NCI-H1930 (cell line): ENCODE measurements around the gene TMC1.
"Not testable (repeated sequence)": the region's sequence is repeated elsewhere in the genome, so short reads cannot be mapped to it uniquely, and the experiment has no call there.

Experiments used
- DNase-seq, 2 experiments: peaks; one replicate each; lab custom pipeline; 2025; lab: John Stamatoyannopoulos, UW

Gene TMC1

DNA sequence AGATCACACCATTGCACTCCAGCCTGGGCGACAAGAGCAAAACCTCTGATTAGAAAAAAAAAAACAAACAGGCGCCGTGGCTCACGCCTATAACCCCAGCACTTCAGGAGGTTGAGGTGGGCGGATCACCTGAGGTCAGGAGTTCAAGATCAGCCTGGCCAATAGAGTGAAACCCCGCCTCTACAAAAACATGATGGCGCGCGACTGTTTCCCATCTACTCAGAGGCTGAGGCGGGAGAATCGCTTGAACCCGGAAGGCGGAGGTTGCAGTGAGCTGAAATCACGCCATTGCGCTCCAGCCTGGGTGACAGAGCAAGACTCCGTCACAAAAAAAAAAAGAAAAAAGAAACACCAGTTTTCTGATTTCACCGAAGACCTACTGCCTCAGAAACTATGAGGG is at the start of gene TMC1:
Gene TMC1 (plus strand): TSS at position 193 of the 400 bp plus-strand sequence. CDS start 127,041 bp downstream, outside the sequence.
- not testable (repeated sequence) for DNase-seq

DNA sequence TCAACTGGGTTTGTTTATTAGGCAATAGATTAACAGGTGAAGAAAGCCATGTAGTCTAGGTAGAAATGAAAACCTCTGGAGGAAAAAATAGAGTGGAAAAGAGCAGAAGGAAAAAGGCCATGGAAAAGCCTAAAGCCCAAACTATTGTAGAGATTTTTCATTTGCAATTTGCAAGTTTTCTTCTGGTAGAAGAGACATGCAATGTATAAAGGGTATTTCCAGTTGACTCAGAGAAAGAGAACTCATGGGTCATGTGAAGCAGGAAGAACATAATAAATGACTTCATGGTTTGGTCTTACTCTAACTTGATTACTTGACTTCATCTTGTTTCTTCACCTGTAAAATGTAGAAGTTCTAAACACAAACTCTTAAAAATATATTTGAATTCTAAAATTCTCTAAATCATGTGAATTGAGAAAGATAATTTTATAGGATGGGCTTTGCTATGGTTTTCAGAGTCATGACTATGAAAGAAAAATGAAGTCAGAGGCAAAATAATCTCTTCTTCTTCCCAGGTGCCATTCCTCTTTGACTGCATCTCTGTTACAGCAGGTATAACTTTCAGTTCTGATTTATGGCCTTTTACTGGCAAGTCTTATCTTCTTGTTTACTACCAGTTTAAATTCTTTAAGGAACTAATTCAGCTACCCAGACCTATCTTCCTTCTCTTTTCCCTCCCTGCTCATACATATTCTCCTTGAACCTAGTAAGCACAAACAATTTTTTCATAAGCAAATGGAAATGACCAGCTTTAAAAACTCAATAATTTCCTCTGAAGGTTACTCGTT is 47.7 kb upstream of the TMC1 start:
- no peak for DNase-seq

DNA sequence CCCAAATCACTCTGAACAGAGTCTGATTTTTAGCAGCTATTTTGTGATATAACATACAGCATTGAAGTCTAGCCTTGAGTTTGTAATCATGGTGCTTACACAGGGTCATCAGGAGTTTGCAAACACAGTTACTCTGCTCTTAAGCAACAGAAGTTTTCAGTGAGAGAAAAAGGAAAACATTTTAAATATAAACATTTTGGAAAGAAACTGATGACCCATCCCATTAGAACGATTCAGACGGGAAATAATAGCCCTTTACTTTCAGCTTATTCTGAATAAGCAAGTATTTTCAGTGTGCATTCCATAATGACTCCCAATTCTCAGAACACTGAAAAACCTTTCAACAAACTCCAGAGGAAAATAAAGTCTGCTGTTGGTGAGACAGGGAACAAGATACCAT is 46.7 kb upstream of the TMC1 start:
- DNase-seq = no peak

DNA sequence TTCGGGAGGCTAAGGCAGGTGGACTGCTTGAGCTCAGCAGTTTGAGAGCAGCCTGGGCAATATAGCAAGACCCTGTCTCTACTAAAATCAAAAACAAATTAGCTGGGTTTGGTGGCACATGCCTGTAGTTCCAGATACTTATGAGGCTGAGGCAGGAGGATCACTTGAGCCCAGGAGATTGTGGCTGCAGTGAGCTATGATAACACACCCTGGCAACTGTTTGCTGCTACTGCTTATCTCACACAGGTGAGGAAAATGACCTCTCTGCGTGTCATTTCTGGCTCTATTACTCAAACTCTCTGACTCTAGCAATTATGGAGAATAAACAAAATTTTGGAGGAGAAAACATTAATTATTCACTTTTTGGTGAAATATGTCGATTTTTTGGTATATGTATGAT is 45.3 kb upstream of the TMC1 start:
- no peak for DNase-seq

DNA sequence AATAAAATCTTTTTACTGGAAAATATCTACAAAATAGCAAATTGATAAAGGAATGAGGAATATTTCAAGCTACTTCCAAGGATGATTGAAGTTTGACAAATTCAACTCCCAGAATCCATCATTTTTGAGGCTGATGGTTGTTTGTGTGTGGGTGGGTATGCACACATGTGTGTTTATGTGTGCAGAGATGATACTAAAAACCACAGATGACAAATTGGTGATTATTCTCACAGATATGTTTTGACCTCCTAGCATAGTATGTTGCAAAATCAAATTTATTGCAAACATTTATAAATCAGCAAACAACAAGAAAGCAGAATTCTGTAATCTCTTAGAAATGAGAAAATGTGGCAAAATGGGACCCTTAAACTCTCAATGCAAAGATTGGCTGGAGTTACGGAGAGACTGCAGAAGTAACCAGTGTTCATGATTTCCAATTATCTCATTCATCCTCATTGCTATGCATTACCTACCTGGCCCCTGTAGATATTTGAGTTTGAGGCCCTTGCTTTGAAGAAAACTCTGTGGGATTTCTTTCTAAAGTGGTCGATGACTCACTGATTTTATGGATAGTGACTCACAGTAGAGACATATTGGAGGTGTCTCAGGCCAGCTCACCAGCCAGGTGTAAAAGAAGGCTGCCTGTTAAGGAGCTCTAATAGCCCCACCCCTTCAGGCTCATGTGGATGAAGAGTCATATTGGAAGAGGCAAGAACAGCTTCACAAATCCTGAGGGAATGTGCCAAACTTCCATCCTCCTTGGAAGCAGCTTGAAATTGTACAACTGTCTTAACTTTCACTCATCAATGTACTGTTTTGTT is 44.6 kb upstream of the TMC1 start:
- no peak for DNase-seq

DNA sequence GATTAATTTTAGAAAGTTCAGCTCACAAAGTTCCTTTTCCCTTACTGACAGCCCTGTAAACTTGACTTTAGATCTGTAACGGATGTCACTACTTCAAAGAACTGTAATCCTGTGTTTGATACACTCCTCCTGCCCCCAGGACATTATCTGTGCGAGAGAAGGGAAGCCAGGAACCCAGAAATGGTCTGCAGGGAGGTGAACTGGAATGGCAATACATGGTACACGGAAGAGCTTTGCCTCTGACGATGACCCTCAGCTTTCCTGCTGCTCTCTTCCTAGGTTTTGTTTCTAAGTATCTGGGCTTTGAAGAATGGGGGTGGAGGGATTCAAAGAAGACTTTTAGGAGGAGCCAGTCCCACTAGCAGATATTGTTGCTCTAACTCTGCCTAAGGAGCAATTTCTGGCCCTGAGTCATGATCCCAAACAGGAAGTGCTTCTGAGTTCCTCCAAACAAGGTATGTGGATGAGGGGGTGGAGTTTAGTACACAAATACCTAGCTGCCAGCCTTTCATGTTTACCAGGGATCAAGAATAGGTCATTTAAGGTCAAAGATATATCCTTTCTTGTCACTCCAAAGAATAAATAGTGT is 43.4 kb upstream of the TMC1 start:
- no peak for DNase-seq

DNA sequence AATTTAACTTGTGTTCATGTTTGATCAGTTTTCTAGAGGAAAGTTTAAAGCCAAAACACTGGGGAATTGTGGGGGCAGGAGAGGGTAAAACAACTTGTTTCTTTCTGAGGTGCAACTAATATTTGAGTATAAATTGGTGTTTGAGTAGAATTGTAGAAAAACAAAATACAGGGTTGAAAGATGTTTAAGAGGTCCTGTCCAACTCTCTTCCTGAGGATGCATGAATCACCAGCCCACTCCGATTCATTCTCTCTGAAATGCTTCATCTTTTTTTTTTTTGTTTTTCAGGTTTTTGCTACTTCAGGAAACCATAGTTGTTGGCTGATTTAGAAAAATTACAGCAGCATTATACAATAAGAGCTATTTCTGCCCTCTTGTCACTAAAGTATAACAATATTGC is 42.4 kb upstream of the TMC1 start:
- DNase-seq = no peak

DNA sequence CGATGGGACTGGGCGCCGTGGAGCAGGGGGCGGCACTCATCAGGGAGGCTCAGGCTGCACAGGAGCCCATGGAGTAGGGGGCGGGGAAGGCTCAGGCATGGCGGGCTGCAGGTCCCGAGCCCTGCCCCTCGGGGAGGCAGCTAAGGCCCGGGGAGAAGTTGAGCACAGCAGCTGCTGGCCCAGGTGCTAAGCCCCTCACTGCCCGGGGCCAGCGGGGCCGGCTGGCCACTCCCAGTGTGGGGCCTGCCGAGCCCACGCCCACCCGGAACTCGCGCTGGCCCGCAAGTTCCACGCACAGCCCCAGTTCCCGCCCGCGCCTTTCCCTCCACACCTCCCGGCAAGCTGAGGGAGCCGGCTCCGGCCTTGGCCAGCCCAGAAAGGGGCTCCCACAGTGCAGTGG is 41.1 kb upstream of the TMC1 start:
- DNase-seq = not testable (repeated sequence)

DNA sequence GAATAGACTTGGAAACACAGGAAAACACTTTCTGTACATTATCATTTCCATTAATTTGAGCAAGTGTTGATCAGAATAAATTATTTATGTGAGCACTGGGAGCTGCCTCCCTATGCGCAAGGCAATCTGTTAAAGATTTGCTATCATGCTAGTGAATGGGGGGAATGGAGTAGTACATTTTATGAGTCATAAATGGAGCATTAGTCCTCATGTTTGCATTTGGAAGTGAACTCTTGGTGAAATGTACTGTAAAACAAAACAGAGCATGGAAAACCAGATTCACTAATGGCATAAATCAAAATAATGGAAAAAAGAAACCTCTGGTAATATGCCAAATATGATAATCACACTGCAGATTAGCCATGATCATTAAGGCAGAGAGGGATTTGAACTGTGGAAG is 40.5 kb upstream of the TMC1 start:
- DNase-seq = no peak

DNA sequence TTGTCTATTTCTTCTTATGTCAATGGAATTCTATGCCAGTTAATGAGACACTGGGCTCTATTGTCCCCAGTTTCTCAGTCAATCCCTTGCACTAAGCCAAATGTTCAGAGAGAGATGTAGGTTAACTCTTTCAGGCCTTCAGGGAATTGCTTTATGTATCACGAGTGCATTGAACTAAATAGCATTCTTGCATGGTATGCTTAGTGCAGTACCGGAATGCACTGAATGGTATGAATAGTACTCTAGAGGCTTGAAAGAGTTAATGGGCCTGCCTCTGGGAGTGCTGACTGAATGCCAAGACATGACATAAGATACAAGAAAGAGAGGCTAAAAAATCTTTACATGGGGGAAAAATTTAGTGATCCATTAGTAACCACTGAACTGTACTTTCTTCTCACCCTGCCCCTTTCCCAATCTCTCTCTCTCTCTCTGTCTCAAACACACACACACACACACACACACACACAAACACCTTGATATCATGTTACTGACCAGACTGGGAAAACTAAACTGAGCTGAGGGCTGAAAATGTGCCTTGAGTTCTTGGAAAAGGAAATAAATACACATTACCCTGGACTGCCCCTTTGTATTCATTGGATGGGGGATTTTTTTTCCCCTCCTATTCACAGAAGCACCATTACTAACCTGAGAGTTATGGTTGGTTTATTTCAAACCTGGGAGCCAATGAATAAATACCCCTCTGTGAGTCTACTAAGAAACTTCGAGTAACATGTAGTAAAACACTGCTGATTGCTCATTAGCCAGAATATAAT is 35.4 kb upstream of the TMC1 start:
- no peak for DNase-seq

DNA sequence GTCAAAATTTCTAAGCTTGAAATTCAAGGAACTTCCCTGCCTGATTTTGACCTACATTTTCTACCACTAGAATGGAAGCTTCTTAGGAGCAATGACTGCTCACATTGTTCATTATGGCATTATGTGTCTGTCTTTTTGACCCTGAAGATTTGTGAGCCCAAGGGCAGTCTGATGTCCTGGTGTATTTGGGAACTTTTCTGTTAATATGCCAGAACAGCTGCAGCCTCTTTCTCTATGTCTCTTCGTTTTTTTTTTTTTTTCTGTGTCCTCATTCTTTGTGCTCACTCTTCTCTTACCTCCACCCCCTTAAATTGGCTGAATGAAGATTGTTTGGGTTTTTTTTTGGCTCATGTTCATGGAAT is 34.8 kb upstream of the TMC1 start:
- no peak for DNase-seq

DNA sequence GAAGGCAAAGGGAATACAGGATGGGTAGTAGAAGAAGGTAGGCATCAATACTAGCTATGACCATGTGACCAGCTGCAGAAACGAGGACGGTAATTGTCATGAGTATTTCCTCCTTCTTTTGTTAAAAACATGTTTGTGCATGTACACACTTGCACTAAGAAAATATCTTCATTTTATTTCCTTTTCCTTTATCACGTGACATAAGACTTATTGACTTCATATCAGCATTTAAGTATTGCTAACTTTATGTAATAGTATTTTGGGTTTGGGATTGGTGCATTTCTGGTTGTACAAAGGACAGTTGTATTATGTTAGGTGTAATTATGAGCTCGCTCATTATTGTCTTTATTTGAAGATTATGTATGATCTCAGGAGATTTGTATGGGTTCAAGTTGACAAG is 33.7 kb upstream of the TMC1 start:
- not testable (repeated sequence) for DNase-seq

DNA sequence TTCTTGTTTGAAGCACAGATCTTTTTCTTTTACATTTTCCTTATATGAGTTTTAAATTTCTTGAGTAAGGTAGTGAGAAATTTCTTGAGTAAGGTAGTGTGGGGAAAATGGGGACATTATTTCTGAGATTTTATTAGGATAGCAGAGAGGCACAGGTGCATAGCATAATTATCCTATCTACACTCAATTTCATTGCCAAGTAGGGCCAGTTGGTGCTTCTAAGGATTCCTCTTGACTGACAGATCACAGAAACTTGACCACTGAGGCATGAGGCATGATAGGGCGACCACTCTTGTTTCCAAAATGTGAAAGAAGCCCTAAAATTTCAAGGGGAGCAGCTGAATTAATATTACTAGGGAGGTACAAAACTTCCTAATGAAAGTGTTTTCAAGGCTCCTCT is 31.4 kb upstream of the TMC1 start:
- no peak for DNase-seq

DNA sequence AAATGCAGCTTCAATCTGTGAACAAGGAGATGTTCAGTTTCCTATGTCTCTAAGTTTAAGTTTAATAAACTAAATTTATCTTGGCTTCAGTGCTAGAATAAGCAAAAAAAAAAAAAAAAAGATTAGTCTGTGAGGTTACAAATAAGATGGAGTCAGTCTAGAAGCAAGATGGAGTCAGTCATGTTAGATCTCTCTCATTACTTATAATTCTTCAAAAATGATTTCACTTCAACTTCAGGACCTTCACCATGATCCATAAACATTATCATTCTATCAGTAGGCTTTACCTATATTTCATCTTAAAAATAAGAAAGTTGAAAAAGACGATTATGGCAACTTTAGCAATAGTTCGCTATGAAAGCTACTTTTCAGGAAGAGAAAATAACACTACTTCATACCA is 30.2 kb upstream of the TMC1 start:
- DNase-seq = no peak

DNA sequence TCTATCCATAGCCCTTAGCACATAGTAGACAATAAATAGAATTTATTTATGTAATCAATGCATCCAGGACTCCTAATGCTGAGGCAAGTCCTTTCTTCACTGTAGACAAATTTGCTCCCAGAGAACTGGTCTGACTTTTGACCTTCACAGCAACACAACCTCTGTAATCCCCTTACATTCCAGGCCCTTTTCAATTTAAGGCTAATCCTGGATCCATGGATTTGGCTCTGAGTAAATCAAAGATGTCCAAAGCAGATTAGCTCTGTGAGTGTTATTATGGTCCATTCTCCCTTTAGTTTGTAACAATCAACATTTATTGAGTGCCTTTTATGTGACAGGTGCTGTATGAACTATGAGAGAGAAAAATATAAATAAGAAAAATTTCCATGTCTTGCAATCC is 27.4 kb upstream of the TMC1 start:
- DNase-seq = no peak

DNA sequence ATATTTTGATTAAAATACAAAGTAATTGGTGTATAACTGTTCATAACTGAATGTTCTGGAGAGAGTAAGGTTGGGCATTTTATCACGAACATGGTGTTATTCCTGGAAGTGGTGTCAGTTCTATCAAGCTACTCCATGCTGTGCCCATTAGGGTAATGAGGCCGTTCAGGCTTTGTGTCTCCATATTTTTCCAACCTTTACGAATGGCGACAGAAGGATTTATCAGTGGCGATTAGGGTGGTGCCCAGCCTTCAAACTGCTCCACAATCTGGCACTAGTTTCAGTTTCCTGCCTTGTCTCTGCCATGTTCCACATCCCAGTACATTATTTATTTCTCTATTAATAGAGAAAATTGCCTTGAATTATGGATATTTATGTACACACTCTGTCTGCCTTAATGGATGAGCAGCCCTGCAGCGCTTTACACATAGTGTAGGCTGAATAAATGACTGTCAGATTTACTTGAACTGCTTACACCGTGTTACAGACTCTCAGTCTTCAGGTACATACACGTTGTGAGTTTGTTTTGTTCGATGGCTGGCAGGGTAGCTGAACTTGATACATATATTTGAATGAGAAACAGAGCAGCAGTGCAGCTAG is 23.9 kb upstream of the TMC1 start:
- peak; percentile 12 to 14 for DNase-seq

DNA sequence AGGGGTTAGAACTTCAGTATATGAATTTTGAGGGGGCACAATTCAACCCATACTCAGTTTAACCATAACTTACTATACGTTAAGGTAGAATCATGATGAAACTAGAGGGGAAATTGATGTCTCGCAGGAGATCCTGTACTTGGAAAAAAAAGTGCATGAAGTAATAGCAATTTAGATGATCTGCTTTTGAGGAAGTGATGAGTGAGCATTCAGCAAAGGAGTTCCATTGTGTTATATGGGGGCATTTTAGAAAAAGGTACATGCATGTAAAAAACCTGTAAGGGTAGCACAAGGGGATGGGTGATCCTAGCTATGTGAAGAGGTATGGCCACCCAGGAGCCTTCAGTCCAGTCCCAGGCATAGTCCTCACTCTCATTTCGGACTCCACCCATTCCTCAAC is 14.8 kb upstream of the TMC1 start:
- DNase-seq = no peak

DNA sequence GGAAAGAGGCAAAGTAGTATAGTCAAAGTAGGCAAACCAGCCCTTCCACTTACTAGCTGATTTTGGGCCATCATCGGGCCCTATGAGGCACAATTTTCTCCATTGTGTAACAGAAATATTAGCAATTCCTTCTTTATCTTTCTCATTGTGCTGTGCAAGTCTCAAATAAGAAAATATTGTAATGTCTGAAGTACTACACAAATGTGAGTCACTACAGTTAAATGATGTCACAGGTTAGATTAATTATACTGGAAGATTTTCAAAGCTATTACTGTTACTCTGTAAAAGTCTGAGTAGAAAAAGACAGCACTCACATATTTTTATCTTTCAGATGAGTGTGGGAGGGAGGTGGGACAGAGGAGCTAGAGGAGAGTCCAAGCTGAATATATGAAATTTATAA is 12.4 kb upstream of the TMC1 start:
- no peak for DNase-seq

DNA sequence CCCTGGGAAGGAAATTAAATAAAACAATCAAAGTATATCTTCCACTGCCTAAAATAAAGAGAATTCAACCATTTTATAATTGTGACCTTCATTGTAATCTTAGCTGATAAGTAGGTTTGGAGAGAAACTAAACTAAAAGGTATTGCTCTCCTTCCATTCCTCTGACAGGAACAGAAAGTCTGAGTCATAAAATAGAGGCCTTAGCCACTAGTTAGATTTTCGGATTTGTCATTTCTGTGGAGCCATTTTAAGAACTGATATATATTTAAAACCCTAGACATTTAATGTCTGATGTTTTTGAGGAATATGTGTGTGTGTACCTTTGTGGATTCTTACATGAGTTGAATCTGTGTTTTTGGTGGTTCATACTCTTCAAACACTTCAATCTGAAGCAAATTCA is 11.8 kb upstream of the TMC1 start:
- no peak for DNase-seq

DNA sequence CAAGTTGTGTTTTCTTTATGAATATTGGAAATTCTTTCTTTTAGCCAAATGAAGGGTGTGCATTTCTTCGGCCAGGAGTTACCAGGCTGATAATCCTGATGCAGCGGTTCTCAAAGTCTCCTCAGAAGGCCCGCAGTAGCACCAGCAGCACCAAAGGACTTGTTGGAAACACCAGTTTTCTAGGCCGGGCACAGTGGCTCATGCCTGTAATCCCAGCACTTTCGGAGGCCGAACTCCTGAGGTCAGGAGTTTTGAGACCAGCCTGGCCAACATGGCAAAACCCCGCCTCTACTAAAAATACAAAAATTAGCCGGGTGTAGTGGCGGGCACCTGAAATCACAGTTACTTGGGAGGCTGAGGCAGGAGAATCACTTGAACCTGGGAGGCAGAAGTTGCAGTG is 397 bp upstream of the TMC1 start:
- DNase-seq = not testable (repeated sequence)

DNA sequence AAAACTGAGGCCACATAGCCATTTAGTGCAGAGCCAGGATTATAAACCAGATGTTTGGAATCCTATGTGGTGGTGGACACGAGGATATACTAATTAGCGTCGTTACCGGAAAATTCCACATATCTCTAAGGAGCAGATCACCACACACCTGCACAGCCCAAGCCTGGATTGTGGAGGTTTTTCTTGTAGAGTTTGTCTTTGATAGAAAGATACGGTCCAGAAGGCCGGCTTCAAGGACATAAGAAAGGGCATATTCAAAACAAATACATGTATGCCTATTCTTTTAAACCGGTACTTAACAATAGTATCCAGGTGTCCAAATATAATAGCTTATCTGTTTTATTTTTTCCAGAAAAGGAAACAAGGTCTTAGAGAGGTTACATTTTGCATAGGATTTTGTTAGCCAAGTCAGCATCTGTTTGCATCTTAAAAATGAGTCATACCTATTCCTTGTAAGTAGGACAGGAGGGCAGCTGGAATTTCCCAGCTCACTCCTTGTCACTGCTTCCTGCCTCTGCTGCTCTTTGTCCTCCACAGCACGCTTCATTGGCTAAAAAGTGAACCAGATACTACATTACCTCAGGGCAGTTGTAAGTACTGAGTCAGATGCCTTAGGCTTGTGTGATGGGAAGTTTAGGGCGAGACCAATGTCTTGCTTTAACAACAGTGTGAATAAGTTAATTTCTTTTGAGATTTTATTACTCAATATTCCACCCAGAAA is 3.6 kb downstream of the TMC1 start:
- no peak for DNase-seq
